GM18520 (cell line): Measurements from ENCODE around the gene MAST4.

Experiments
- ATAC-seq: cut with Tn5 transposase; IDR thresholded peaks from one replicate; pipeline ENCODE4 v1.9.1; 2021; ENCODE audit not compliant: unreplicated experiment

The MAST4 gene

GRCh38 chr5:66644111-66644510 lies 47.9 kb downstream of the MAST4 start:
- ATAC-seq = no peak

- ATAC-seq = no peak
These were observed 48.8 kb downstream of the MAST4 start for GRCh38 chr5:66645039-66645438.

DNA sequence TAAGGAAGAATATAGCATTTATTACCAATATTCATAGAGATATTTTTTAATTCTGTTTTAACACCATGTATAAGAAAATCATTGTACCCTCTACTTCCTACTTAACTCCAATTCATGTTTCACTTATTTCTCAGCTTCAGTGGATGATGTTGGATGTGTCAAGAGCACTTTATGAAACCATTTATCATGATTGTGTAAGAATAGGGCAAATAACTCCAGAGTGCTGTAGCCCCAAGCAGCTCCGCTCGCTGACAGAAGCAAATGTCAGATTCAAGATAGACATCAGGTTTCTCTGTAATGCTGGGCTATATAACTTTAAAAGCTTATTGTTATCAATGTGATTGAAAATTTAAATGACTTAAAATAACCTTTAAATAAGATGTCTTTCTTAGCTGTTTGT lies 50.4 kb downstream of the MAST4 start:
- ATAC-seq = no peak

GRCh38 chr5:66647146-66647856 lies 51.1 kb downstream of the MAST4 start:
- ATAC-seq = no peak

GRCh38 chr5:66652818-66653217 lies 56.6 kb downstream of the MAST4 start:
- no peak for ATAC-seq

DNA sequence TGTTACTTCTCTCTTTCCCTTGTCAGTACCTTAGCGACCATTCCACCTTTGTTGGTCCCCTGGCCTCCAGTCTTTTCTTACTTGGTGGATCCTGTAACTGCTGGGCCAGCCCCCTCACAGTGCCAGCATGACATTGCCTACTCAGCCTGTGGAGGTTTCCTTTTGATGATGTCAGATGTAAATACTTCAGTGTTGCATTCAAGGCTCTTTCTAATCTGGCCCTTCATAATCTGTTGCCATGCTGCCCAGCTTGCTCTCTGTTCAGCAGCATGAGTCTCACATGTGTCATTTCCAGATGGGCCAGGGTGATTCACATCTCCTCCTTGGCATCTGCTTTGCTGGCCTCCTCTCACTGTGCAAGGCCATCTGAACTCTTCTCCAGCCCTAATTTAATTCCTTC lies 57.1 kb downstream of the MAST4 start:
- no peak for ATAC-seq

DNA sequence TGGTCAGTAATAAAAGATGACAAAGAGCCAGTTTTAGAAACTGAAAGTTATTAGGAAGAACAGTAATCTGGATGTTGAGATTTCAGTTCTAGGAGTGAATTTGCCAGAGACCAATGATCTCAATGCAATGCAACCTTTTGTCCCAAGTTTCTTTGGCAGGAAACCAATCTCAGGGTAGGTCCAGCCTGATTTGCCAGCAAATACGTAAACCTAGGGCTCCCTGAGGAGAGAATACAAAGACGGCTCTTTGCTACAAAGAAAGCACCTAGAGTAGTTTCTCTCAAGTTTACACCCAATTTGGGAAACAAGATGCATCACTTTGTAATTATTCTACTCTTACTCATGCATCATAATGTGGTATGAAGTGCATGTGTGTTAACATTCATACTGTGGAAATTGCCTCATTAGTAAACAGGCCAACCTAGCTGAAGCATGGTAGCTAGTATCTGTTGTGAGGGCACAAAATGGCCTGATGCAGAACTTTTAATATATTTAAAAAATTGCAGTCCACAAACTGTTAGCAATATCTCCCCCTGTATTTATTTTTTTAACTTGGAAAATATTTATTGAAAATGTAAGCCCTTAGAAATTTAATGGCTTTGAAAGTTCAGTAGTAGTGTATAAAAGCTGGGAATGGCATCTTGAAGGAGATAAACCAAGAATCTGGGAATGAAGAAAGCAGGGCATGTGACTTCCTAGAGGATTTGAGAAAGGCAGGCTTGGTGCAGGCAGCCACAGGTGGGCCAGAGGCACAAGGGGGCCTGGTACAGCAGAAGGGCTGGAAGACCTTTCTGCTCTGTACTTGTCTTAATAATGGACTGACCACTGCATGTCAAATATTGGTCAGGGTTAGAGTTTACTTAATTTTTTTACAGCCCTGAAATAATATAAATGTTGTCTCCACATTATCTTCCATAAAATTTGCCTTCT lies 59.5 kb downstream of the MAST4 start:
- ATAC-seq = no peak

DNA sequence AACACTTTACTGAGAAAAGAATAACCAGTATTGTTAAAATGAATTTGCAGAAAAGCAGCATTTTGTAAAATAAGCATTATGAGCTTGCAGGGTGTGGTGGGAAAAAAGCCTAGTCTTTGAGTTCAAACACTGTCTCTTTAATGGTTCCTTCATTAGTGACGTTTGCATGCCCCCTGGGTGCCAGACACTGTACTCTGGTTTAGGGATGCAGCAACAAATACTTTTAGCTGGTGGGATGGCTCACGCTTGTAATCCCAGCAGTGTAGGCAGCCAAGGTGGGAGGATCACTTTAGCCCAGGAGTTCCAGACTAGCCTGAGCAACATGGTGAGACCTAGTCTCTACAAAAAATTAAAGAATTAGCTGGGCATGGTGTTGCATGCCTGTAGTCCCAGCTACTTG lies 62.3 kb downstream of the MAST4 start:
- ATAC-seq = no peak

DNA sequence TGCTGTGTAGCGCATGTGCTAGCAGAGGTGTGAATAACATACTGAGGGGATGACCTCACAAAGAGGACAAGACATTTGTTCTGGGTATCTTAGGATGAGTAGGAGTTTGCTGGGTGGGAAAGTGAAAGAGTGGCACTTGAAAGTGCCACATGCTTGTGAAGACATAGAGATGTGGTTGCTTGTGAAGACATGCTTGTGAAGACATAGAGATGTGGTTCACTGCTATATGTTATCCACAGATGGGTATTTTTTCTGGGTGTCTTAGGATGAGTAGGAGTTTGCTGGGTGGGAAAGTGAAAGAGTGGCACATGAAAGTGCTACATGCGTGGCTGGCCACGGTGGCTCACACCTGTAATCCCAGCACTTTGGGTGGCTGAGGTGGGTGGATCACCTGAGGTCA lies 63.6 kb downstream of the MAST4 start:
- no peak for ATAC-seq

DNA sequence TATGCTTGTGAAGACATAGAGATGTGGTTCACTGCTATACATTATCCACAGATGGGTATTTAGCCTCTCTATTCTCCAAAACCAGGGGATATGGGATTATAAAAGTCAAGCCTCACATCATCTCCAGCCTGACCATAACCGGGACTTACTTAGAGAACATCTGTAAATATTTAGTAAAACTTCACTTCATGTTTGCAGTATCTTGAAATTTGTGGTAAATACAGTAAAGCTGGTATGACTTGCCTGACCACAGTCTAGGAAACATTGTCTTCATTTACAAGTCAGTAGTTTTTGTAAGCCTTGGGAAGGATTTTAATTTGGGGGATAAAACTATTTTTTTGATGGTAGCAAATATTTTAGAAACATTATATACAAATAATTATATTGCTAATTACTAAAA lies 64.2 kb downstream of the MAST4 start:
- ATAC-seq = no peak

DNA sequence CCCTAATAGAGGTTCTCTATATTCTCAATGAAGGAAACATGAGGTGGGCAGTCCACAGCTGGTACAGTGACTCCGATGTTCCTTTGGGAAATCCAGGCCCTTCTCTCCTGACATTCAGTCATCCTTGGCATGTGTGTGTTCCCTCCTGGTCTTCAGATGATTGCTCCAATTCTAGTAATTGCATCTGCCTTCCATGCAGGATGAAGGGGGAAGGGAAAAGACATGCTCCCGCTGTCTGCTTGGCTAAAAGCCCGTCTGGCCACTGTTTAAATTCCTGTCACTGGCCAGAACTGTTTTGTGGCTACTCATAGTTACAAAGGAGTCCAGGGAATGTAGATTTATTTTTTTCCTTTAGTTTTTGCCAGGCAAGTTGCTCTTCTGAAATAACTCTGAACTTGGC lies 65.0 kb downstream of the MAST4 start:
- ATAC-seq = no peak

- no peak for ATAC-seq
These were observed 70.6 kb downstream of the MAST4 start for GRCh38 chr5:66666778-66667177.

- ATAC-seq = no peak
These were observed 73.1 kb downstream of the MAST4 start for GRCh38 chr5:66669086-66669861.

DNA sequence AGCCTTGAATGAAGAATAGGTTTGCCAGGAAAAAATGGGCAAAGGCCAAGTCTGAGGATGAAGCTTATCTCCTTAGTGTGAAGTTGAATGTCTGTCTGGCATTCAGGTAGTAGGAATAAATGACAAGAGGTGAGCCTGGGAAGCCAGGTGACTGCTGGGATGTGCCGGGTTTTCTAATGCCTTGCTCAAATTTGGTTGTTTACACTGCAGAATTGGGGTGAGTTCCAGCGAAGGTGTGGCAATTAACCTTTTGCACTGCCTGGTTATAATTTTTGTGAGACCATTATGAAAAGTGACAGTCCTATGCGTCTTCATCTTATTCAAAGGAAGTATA lies 73.6 kb downstream of the MAST4 start:
- ATAC-seq = no peak

- no peak for ATAC-seq
These were observed 75.1 kb downstream of the MAST4 start for GRCh38 chr5:66671305-66671704.

GRCh38 chr5:66674802-66675201 lies 78.6 kb downstream of the MAST4 start:
- no peak for ATAC-seq

DNA sequence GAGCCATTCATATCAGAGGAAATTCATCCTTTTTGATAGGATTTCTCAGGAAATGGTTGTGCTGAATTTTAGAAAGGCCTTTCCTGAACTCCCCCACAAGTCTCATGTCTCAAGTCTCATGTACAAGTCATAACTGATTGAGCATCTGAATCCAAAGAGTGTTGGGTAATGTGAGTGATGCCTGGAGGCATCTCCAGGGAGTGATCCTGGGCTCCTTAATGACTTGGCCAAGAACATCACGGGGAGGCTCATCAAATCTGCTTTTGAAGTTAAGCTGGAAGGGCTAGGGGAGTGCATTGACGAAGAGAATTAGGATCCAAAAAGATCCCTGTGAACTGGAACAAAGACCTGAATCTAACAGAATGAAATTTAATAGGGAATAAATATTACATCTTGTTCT lies 79.2 kb downstream of the MAST4 start:
- no peak for ATAC-seq

DNA sequence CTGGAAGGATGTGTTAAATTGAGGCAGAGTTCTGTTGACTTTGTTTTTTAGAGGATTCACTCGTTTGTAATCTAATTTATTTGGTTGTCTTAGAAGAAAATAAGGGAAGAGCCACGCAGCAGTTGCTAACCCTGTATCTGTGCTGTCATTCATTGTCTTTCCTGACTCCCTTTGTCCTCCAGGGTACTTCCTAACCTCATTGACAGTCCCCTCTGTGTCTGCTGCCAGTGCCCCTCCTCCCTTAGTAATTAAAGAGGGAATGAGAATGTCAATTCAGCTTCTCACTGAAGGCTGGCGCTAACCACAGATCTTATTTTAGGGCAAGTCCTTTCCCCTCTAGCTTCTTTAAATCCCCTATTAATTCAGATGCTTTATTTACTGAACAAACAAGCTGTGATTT lies 84.0 kb downstream of the MAST4 start:
- no peak for ATAC-seq

DNA sequence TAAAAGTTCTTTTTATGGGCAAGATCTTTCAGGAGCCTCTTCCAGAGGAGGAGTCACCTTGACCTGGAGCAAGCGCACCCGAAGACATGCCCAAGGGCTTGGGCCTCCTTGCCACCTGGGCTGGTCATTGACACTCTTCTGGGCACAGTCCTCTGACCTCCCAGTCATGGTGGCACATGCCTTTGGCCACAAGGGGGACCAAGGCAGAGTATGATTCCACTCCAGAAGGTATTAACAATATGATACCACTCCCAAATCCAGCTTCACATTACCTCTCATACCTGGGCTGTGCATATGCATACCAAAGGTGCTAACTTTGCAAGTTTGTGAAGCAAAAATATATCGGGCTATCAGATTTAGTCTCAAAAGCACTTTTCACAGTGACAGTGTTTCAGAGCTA lies 84.6 kb downstream of the MAST4 start:
- no peak for ATAC-seq

GRCh38 chr5:66684663-66685062 lies 88.5 kb downstream of the MAST4 start:
- no peak for ATAC-seq

DNA sequence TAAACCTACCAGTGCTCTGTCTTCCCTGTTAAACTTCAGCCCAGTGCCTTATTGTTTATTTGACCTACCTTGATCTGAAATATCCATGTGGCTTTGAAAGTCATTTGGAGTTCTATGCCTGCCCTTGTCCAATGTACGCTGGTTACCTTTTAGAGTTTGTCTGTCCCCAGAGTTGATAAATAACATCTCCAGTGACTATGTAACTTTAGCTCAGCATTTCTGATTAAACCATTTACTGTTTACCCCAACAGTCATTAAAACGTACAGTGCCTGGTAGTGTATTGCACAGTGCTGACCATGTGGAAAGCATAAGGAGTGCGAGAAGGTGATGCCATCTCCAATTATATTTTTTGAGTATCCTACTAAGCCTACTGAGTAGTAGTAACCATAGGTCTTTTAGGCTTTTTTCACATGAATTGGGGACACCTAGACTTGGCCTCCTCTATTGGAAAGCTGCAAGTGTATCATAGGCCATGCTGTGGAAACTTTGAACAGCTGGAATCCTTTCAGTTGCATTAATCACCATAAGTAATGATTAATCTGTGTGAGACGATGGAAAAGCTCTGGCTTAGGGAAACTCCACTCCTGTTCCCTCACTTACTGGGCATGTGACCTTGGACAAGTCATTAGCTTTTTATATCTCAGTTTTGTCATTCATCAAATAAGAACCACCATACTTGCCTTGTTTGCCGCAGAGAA lies 93.5 kb downstream of the MAST4 start:
- no peak for ATAC-seq
